ENCODE results near the gene PCAT7. TPM values are rescaled to one million over a fixed set of nuclear protein-coding genes. Genes with fewer than 3 reads are reported as not detected.
"Not testable (repeated sequence)": the region's sequence is repeated elsewhere in the genome, so short reads cannot be mapped to it uniquely, and the experiment has no call there.

The PCAT7 gene
- total and polyA plus RNA-seq, 9 donors: 0.04 to 0.05 TPM; not detected in 7

DNA sequence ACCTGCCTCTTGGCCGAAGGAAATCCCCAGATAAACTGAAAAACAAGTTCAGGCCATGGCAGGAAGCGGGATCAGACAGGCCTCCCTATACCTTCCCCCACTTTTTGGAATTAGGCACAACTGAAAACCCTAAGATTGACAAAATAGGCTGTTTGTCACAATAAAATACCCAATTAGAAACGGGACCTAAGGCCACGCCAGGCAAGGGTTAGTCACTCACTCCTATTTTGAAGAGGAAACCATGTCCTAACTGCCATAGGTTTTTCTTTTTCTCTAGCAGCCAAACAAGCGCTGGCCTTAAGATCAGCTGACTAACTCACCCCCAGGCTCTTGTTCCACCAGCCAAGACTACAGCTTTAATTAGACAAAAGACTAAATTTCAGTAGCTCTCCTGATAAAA, 26.8 kb downstream of the PCAT7 start:
- Histone ChIP-seq H3K27ac (no peak overlapping the region), H3K4me1 (ENCODE audit: insufficient read depth) (no peaks in the 10 kb centered on the region), H3K4me3 (no peak overlapping the region), H3K36me3 (no peaks in the 10 kb centered on the region), H3K9me3 (no peaks in the 10 kb centered on the region), H3K27me3 (no peaks in the 10 kb centered on the region)
- DNase-seq: no peak
- no peak for TF ChIP-seq EP300 (IDR thresholded peaks at IDR 0.05)
- TF ChIP-seq POLR2A (IDR thresholded peaks at IDR 0.05): no peak
- TF ChIP-seq, protein P1, sequence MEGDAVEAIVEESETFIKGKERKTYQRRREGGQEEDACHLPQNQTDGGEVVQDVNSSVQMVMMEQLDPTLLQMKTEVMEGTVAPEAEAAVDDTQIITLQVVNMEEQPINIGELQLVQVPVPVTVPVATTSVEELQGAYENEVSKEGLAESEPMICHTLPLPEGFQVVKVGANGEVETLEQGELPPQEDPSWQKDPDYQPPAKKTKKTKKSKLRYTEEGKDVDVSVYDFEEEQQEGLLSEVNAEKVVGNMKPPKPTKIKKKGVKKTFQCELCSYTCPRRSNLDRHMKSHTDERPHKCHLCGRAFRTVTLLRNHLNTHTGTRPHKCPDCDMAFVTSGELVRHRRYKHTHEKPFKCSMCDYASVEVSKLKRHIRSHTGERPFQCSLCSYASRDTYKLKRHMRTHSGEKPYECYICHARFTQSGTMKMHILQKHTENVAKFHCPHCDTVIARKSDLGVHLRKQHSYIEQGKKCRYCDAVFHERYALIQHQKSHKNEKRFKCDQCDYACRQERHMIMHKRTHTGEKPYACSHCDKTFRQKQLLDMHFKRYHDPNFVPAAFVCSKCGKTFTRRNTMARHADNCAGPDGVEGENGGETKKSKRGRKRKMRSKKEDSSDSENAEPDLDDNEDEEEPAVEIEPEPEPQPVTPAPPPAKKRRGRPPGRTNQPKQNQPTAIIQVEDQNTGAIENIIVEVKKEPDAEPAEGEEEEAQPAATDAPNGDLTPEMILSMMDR (IDR thresholded peaks at IDR 0.05): no peak
- WGBS, 3 donors: 87 to 90% (median 89%) methylated on average over 5 of the region's 5 CpGs
- intact Hi-C loops (cut with DNase I): no loop called here

DNA sequence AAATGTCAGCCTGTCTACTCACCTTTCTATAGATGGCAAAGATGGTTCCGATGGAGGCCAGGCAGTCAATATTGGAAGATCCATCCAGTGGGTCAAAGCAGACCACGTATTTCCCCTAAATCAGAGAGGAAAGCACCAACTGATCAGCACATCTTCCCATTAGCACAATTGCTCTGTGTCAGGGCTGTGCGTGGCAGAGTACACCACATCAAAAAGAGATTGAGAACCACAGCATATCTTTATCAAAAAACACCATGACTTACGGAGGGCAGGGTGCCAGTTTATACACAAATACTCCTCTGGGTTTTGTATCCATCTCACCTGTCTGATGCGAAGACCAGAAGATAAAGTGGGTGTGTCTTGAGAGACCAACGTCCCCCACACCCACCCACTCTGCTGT, 29.7 kb downstream of the PCAT7 start:
- DNase-seq: no peak
- intact Hi-C loops (cut with DNase I): loop anchor here in 1 of 4 donors (2.0 kb wide), 1 partner anchor 74 kb away; no protein-coding TSS in a partner anchor
- H3K4me1 ChIP-seq (ENCODE audit: insufficient read depth): no peaks in the 10 kb centered on the region
- no peaks in the 10 kb centered on the region for H3K27me3 ChIP-seq
- H3K27ac ChIP-seq: no peak overlapping the region
- TF ChIP-seq, protein P1 (IDR thresholded peaks at IDR 0.05): no peak
- TF ChIP-seq POLR2A (IDR thresholded peaks at IDR 0.05): no peak
- no peak for TF ChIP-seq EP300 (IDR thresholded peaks at IDR 0.05)
- H3K9me3 ChIP-seq: no peaks in the 10 kb centered on the region
- no peaks in the 10 kb centered on the region for H3K36me3 ChIP-seq
- 84 to 88% (median 87%) methylated on average over 6 of the region's 6 CpGs for WGBS, 3 donors
- no peak overlapping the region for H3K4me3 ChIP-seq

DNA sequence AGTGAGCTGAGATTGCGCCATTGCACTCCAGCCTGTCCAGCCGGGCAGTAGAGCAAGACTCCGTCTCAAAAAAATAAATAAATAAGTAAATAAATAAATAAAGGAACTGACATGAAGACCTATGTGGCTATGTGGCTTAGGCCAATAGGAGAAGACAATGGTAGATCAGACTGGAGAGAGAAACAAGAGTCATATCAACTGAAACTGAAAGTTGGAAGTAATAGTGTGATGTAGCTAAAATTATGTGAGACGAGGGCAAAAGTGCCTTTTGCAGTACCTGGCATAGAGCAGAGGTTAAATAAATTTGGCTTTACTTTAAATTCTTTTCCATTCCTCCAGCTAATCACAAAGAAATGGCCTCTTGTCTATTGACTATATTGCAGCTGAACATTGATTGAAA, 31.4 kb downstream of the PCAT7 start:
- intact Hi-C loops (cut with DNase I): no loop called here
- no peak for DNase-seq
- no peaks in the 10 kb centered on the region for H3K36me3 ChIP-seq
- H3K27ac ChIP-seq: no peak overlapping the region
- no peak for TF ChIP-seq POLR2A (IDR thresholded peaks at IDR 0.05)
- no peak for TF ChIP-seq EP300 (IDR thresholded peaks at IDR 0.05)
- TF ChIP-seq, protein P1 (IDR thresholded peaks at IDR 0.05): no peak
- H3K27me3 ChIP-seq: no peaks in the 10 kb centered on the region
- no peak overlapping the region for H3K4me3 ChIP-seq
- H3K9me3 ChIP-seq: no peaks in the 10 kb centered on the region
- 65 to 77% (median 65%) methylated on average over 4 of the region's 4 CpGs for WGBS, 3 donors
- H3K4me1 ChIP-seq (ENCODE audit: insufficient read depth): no peaks in the 10 kb centered on the region

DNA sequence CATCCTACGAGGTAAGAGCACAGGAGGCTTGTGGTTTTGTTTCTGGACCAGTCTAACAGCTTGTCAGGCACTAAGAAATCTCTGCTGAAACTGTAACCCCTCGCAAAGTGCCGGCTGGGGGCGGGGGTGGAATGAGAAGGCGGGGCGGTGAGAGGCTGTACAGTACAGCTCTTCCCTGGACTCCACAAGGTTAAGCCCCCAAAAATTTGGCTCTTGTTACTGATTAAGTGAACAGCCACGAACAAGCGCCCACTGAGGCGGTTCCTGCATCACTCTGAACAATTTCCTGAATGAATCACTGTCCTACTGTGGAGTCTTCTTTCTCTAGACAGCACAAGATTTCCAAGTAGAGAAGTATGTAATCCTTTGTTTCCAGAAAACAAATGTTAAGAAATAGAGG, 31.9 kb downstream of the PCAT7 start:
- intact Hi-C loops (cut with DNase I): no loop called here
- no peak for TF ChIP-seq EP300 (IDR thresholded peaks at IDR 0.05)
- no peak for TF ChIP-seq POLR2A (IDR thresholded peaks at IDR 0.05)
- no peak overlapping the region for H3K27ac ChIP-seq
- no peaks in the 10 kb centered on the region for H3K4me1 ChIP-seq (ENCODE audit: insufficient read depth)
- no peak overlapping the region for H3K4me3 ChIP-seq
- WGBS, 3 donors: 19 to 52% (median 39%) methylated on average over 9 of the region's 9 CpGs
- H3K36me3 ChIP-seq: no peaks in the 10 kb centered on the region
- H3K9me3 ChIP-seq: no peaks in the 10 kb centered on the region
- DNase-seq: no peak
- no peaks in the 10 kb centered on the region for H3K27me3 ChIP-seq

DNA sequence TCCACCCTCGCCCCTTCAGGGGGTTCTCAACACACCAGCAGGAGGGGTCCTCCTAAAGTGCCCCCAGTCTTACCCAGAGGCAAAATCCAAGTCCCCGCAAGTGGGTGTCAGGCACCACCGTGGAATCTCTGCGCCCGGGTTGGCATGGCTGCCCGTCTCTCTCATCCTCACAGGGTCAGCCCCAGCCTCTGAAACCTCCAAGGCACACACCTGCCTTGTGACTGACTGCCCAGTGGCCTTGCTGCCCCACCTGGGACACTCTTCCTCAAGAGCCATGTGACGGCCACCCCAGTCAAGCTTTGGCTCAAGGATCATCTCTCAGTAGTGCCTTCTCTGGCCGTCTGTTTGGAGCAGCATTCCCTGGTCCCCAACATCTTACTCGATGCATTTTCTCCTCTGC, 33.8 kb downstream of the PCAT7 start:
- Histone ChIP-seq H3K27ac (no peak overlapping the region), H3K36me3 (no peaks in the 10 kb centered on the region), H3K4me3 (no peak overlapping the region), H3K9me3 (no peaks in the 10 kb centered on the region), H3K27me3 (no peaks in the 10 kb centered on the region), H3K4me1 (ENCODE audit: insufficient read depth) (no peaks in the 10 kb centered on the region)
- intact Hi-C loops (cut with DNase I): no loop called here
- DNase-seq: no peak
- 86 to 91% (median 87%) methylated on average over 9 of the region's 9 CpGs for WGBS, 3 donors
- TF ChIP-seq POLR2A (IDR thresholded peaks at IDR 0.05): no peak
- no peak for TF ChIP-seq EP300 (IDR thresholded peaks at IDR 0.05)
- TF ChIP-seq, protein P1 (IDR thresholded peaks at IDR 0.05): no peak

DNA sequence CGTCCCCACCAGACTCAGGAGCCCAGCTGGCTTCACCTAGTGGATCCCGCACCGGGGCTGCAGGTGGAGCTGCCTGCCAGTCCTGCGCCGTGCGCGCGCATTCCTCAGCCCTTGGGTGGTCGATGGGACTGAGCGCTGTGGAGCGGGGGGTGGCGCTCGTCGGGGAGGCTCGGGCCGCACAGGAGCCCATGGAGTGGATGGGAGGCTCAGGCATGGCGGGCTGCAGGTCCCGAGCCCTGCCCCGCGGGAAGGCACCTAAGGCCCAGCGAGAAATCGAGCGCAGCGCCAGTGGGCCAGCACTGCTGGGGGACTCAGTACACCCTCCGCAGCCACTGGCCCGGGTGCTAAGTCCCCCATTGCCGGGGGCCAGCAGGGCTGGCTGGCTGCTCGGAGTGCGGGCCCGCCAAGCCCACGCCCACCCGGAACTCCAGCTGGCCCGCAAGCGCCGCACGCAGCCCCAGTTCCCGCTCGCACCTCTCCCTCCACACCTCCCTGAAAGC, 36.2 kb downstream of the PCAT7 start:
- H3K9me3 ChIP-seq; H3K27me3 ChIP-seq; H3K4me1 ChIP-seq (ENCODE audit: insufficient read depth); DNase-seq; intact Hi-C loops (cut with DNase I); H3K36me3 ChIP-seq; H3K27ac ChIP-seq; H3K4me3 ChIP-seq: not testable (repeated sequence)
- WGBS, 3 donors: 65 to 99% (median 92%) methylated on average over 19 to 37 of the region's 38 CpGs

Data from ovary (tissue), 9 donors.